IPS-NIHi7 (cell line): ENCODE results near the gene KIT.

ENCODE experiments used
- DNase-seq: peaks from one replicate; pipeline ENCODE4 v3.0.0; 2012; ENCODE audit warnings: mixed read lengths; ENCODE audit errors: extremely low spot score

The KIT gene

GRCh38 chr4:54660591-54660990, 2.8 kb downstream of the KIT start:
- no peak for DNase-seq

- no peak for DNase-seq
Observed at GRCh38 chr4:54661169-54661568, 3.4 kb downstream of the KIT start.

GRCh38 chr4:54661686-54662085, 3.9 kb downstream of the KIT start:
- no peak for DNase-seq

GRCh38 chr4:54662123-54662522, 4.4 kb downstream of the KIT start:
- DNase-seq: no peak

- DNase-seq: no peak
Observed at GRCh38 chr4:54662901-54663585, 5.3 kb downstream of the KIT start.

GRCh38 chr4:54664400-54664799, 6.6 kb downstream of the KIT start:
- DNase-seq: no peak

- DNase-seq: no peak
Observed at GRCh38 chr4:54668014-54668611, 10.4 kb downstream of the KIT start.

GRCh38 chr4:54669831-54670230, 12.1 kb downstream of the KIT start:
- no peak for DNase-seq

- no peak for DNase-seq
Observed at GRCh38 chr4:54675721-54676461, 18.1 kb downstream of the KIT start.

GRCh38 chr4:54676658-54677057, 18.9 kb downstream of the KIT start:
- no peak for DNase-seq

- peak; percentile 43 for DNase-seq
Observed at GRCh38 chr4:54677416-54677815, 19.7 kb downstream of the KIT start.

GRCh38 chr4:54677853-54678650, 20.3 kb downstream of the KIT start:
- DNase-seq: no peak

GRCh38 chr4:54678826-54679225, 21.1 kb downstream of the KIT start:
- DNase-seq: no peak

GRCh38 chr4:54679813-54680212, 22.1 kb downstream of the KIT start:
- no peak for DNase-seq

GRCh38 chr4:54683616-54684346, 26.0 kb downstream of the KIT start:
- no peak for DNase-seq

GRCh38 chr4:54685810-54686209, 28.1 kb downstream of the KIT start:
- no peak for DNase-seq

GRCh38 chr4:54687887-54688841, 30.4 kb downstream of the KIT start:
- DNase-seq: no peak

- no peak for DNase-seq
Observed at GRCh38 chr4:54695337-54695736, 37.6 kb downstream of the KIT start.

GRCh38 chr4:54695788-54696187, 38.0 kb downstream of the KIT start:
- no peak for DNase-seq

- no peak for DNase-seq
Observed at GRCh38 chr4:54696649-54697048, 38.9 kb downstream of the KIT start.
